Measurements from ENCODE around the gene ZDHHC13. TPM values are rescaled to one million over a fixed set of nuclear protein-coding genes. Genes with fewer than 3 reads are reported as not detected.

Gene ZDHHC13
- total and polyA plus RNA-seq, 2 of the 4 experiments (the other 2 are of a cell fraction) = 7.2 to 15.1 TPM

- Histone ChIP-seq H2BK120ac (ENCODE audit: low read depth, low read length) (no peak overlapping the region), H2AFZ (replicated peaks; ENCODE audit: low read length, poor library complexity) (no peak overlapping the region), H3K9me3 (ENCODE audit: control insufficient read depth, insufficient read depth, low read length) (no peaks in the 10 kb centered on the region), H3K18ac (ENCODE audit: low read depth, low read length) (no peak overlapping the region), H3K4me3 (ENCODE audit: insufficient read depth, low read depth, low read length) (no peak overlapping the region), H3K4me1 (ENCODE audit: control insufficient read depth, insufficient read depth, low read length) (no peaks in the 10 kb centered on the region), H3K79me1 (ENCODE audit: low read depth in 1 of 2, low read length in 2 of 2) (no peaks in the 10 kb centered on the region), H3K27me3 (ENCODE audit: control insufficient read depth, insufficient read depth, low read length) (no peaks in the 10 kb centered on the region), H4K8ac (ENCODE audit: low read depth in 2 of 2, low read length in 2 of 2) (no peak overlapping the region), H3K9me1 (ENCODE audit: insufficient read depth, low read length) (peaks cover 3% of the 10 kb centered on the region; the same call in 1 of the 2 replicates), H4K5ac (ENCODE audit: low read depth, low read length) (no peak overlapping the region), H2BK20ac (ENCODE audit: low read depth, low read length) (no peak overlapping the region), H3K23ac (ENCODE audit: low read depth, low read length) (no peak overlapping the region), H2AK5ac (ENCODE audit: low read depth, low read length) (no peak overlapping the region), H3K56ac (ENCODE audit: extremely low read depth, insufficient read depth, low read length) (no peak overlapping the region), H3K14ac (replicated peaks; ENCODE audit: low read depth, low read length) (no peak overlapping the region), H3K4ac (ENCODE audit: low read depth, low read length) (no peak overlapping the region), H3K9ac (ENCODE audit: low read depth, low read length) (no peak overlapping the region), H4K91ac (ENCODE audit: insufficient read depth, low read depth, low read length) (no peak overlapping the region), H2BK5ac (ENCODE audit: low read depth, low read length, poor library complexity, severe bottlenecking) (no peak overlapping the region), H2AK9ac (replicated peaks; ENCODE audit: low read depth, low read length, poor library complexity) (no peak overlapping the region), H3K4me2 (ENCODE audit: low read depth, low read length) (no peak overlapping the region), H3K36me3 (ENCODE audit: control insufficient read depth, insufficient read depth, low read length) (no peaks in the 10 kb centered on the region), H3K27ac (ENCODE audit: insufficient read depth, low read length) (no peak overlapping the region), H4K20me1 (ENCODE audit: insufficient read depth, low read length) (no peaks in the 10 kb centered on the region), H2BK15ac (ENCODE audit: low read depth, low read length) (no peak overlapping the region)
- 86% methylated on average over 4 of the region's 9 CpGs; no CpG with 5 or more reads in 1 of the 2 experiments for WGBS, 2 experiments (ENCODE audit: extremely low coverage in 2 of 2, insufficient read length in 1 of 2)
- CTCF ChIA-PET = no interaction called here
- BruUV-seq (replicated peaks) = no TSS peak
- ATAC-seq (ENCODE audit: low read depth) (no peak), DNase-seq (no peak)
- dilution Hi-C loops (cut with HindIII; ENCODE audit: low sequenced_read_pairs, unreplicated experiment) (no loop called here), intact Hi-C loops (cut with micrococcal nuclease) (no loop called here), in situ Hi-C loops (cut with MboI; ENCODE audit: low sequenced_read_pairs) (no loop called here)
- POLR2A ChIA-PET (ENCODE audit: unreplicated experiment) = no interaction called here
- TF ChIP-seq BHLHE40 (IDR thresholded peaks at IDR 0.05; ENCODE audit: low read depth, low read length) = no peak
- no peak for TF ChIP-seq CTCF (conservative IDR thresholded peaks at IDR 0.05; ENCODE audit: low read depth, low read length)
- TF ChIP-seq MAZ (IDR thresholded peaks at IDR 0.05; ENCODE audit: borderline replicate concordance, low read depth, low read length) = no peak
- TF ChIP-seq MAFK (IDR thresholded peaks at IDR 0.05; ENCODE audit: low read depth, low read length) = no peak
- no peak for TF ChIP-seq CEBPB (IDR thresholded peaks at IDR 0.05; ENCODE audit: low read depth, low read length)
- no peak for TF ChIP-seq ELK1 (IDR thresholded peaks at IDR 0.05; ENCODE audit: borderline replicate concordance, low read depth, low read length)
- TF ChIP-seq RFX5 (IDR thresholded peaks at IDR 0.05; ENCODE audit: low read depth, low read length) = no peak
- no peak for TF ChIP-seq RAD21 (IDR thresholded peaks at IDR 0.05; ENCODE audit: low read length)
- no peak for TF ChIP-seq USF2 (IDR thresholded peaks at IDR 0.05; ENCODE audit: low read depth, low read length)
- TF ChIP-seq NFE2L2 (IDR thresholded peaks at IDR 0.05; ENCODE audit: low read depth, low read length) = no peak
- no peak for TF ChIP-seq SMC3 (IDR thresholded peaks at IDR 0.05; ENCODE audit: low read depth, low read length)
- no peak for TF ChIP-seq MXI1 (IDR thresholded peaks at IDR 0.05; ENCODE audit: borderline replicate concordance, low read depth, low read length)
- TF ChIP-seq POLR2A (IDR thresholded peaks at IDR 0.05; ENCODE audit: low read depth, low read length) = no peak
- no peak for TF ChIP-seq CHD1 (IDR thresholded peaks at IDR 0.05; ENCODE audit: low read depth, low read length)
- no peak for TF ChIP-seq FOS (IDR thresholded peaks at IDR 0.05; ENCODE audit: low read depth, low read length)
- TF ChIP-seq RCOR1 (IDR thresholded peaks at IDR 0.05; ENCODE audit: insufficient replicate concordance, low read length) = no peak
These were observed 70.9 kb downstream of the ZDHHC13 start for GRCh38 chr11:19187833-19188258.
